OCI-M1 (cell line): ENCODE measurements around the gene ASPN.

ENCODE experiments used
- DNase-seq: peaks from one replicate; lab custom pipeline; 2025; lab: John Stamatoyannopoulos, UW

The ASPN gene

GRCh38 chr9:92482329-92482728 lies at the start of gene ASPN:
TSS of gene ASPN (minus strand) at chr9:92482506.
- DNase-seq: no peak

- DNase-seq: no peak
These were observed 48.6 kb upstream of the ASPN start for GRCh38 chr9:92530893-92531292.

DNA sequence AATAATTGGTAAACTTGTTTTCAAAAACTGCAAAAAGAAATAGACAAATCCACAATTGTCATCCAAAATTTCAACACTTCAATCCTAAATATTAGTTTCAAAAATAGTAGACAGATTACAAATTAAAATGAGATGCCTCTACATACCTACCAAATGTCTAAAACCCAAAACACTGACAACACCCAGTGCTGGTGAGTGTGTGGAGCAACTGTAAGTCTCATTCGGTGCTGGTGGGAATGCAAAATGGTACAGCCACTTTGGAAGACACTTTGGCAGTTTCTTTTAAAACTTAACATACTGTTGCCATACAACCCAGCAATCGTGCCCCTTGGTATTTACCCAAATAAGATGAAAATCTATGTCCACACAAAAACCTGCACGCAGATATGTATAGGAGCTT lies 46.8 kb upstream of the ASPN start:
- no peak for DNase-seq

GRCh38 chr9:92528522-92528849 lies 46.2 kb upstream of the ASPN start:
- no peak for DNase-seq

DNA sequence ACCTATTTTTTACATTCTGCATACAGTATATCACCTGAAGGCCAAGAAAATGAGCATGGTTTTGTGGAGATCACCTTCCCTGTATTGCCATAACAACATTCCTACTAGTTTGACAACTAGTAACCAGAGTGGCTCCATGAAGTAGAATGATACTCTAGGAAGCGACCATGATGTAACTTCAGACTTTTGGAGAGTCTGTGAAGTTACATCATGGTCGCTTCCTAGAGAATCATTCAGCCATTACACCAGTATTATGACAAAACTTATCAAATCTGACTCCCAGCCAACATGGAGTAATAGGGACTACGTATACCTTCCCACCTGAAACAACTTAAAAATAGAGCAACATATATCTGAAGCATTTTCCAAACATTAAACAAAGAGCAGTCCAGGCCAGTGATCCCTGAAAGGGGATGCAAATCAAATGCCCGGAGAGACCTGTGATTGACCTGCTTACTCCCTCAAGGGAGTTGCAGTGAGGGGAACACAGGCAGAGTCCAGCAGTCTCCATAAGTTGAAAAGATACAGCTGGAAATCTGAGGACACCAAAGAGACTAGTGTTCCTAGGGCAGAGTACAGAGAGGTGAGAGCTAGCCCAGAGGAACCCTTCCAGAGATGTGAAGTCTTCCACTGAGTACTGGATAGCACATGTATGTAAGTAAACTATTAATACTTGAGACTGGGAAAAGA lies 45.7 kb upstream of the ASPN start:
- DNase-seq: no peak

DNA sequence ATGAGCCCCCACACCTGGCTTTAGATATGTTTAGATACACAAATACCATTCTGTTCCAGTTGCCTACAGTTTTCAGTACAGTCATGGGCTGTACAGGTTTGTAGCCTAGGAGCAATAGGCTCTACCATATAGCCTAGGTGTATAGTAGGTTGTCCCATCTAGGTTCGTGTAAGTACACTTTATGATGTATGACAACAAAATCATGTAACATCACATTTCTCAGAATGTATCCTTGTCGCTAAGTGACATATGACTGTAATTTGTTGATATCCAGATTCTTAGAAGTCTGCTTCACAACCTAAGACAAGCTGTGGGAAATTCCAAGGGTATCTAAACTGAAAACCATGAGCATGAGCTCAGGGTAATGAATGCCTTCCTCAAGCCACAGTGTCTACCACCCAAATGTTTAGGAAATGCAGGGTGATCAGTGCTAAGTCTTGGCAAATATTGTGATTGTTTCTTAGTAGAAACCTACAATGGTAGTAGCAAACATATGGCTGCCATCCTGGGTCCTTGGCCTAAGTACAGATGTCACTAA lies 45.1 kb upstream of the ASPN start:
- no peak for DNase-seq

DNA sequence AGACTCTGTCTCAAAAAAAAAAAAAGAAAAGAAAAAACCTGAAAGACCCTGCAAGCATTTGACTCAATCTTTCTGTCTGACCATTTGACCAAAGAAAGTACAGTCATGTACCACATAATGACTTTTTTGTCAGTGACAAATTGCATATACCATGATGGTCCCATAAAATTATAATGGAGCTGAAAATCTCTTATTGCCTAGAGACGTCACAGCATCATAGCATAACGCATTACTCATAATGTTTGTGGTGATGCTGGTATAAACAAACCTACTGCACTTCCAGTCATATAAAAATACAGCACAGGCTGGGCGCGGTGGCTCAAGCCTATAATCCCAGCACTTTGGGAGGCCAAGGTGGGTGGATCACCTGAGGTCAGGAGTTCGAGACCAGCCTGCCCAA lies 43.0 kb upstream of the ASPN start:
- DNase-seq: no peak

- no peak for DNase-seq
These were observed 42.6 kb upstream of the ASPN start for GRCh38 chr9:92524881-92525280.

- DNase-seq: peak; percentile 86
These were observed 41.0 kb upstream of the ASPN start for GRCh38 chr9:92522983-92523970.

DNA sequence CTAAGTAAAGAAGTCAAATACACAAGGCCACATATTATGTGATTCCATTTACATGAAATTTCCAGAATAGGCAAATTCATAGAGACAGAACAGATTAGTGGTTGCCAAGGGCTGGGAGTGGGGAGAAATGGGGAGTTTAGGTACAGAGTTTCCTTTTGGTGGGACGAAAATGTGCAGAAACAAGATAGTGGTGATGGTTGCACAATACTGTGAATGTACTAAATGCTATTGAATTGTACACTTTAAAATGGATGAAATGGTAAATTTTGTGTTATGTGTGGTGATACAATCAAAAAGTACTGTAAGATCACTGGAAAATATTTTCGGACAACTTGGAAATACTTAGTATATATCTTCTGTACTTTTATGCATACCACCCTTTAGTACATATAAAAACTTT lies 38.5 kb upstream of the ASPN start:
- peak; percentile 26 for DNase-seq

- no peak for DNase-seq
These were observed 35.9 kb upstream of the ASPN start for GRCh38 chr9:92518199-92518598.

DNA sequence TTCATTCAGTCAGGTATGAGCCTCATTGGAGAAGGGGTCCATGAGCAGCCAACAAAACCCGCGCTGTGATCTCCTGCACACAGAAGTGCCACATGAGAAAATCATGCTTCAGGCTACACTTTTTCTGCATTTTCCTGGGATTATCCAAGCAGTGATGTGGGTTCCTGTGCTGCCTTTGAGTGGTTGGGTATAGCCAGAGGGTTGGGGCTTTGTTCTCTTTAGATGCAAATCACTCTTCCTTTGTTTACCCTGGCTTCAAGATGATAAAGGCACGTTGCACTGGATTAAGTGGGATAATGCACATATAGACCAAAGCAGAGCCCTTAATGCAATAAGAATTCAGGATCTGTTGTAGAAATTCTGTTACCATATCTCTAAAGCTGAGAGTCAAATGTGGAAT lies 34.7 kb upstream of the ASPN start:
- DNase-seq: no peak

DNA sequence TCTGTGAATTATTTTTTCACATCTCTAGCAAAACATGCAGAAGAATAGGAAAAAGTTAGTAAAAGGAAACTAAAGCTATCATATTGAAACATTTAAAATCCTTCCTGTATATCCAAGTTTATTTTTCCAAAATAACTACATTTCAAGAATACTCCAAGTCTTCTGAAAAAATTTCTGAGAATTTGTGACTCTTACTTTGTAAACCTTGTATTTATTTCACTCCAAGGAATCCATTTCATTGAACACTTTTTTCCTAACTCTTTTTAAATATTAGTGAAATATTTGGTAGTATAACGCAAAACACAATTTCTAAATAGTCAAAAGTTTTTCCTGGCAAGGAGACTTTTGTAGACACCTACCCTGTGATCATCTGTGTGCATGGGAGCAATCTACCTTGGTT lies 34.2 kb upstream of the ASPN start:
- no peak for DNase-seq

DNA sequence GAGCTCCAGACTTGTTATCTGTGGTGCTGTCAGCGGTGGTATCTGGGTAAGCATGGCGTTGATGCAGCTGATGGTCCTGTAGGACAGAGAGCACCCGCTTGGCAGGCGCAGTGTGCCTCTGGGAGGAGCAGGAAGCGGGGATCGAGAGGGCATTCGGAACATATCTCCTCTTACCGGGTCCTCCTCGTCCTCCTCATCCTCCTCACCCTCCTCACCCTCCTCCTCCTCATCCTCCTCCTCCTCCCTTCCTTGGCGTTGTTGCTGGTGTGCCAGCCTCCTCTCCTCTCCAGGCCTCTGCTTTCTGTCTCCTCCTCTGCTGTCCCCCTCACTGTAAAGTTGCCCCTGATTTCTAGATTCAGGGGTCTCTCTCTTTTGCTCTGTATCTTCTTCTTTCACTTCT lies 32.3 kb upstream of the ASPN start:
- DNase-seq: no peak

DNA sequence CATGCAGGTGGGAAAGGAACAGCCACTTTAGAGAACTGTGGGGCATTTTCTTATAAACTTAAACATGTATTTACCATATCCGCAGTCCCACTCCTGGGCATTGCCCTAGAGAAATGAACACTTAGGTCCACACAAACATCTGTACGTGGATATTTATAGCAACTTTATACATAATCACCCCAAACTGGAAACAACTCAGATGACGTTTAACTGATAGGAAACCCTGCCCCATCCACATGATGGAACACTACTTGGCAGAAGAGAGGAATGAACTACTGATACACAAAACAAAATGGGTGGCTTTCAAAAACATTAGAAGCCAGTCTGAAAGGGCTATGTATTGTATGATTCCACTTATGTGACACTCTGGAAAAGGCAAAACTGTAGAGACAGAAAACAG lies 31.0 kb upstream of the ASPN start:
- no peak for DNase-seq

GRCh38 chr9:92512622-92513021 lies 30.3 kb upstream of the ASPN start:
- no peak for DNase-seq

DNA sequence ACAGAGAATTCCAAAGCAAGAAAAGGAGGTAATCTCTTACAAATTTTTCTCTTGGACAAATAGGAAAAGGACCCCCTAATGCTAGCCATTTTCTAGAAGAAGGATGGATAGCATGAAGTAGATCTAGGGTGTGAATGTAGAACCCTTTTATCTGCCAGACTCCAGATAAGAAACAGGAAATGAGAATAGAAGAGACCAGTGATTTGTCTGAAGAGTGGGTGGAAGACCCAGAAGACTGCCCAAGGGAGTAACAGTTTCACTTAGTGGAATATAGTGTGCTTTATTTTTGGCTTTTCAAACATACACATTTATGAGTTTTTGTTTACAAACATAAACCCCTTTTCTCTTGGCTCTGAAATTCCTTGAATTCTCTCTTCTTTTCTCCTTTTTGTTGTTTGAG lies 28.4 kb upstream of the ASPN start:
- no peak for DNase-seq

DNA sequence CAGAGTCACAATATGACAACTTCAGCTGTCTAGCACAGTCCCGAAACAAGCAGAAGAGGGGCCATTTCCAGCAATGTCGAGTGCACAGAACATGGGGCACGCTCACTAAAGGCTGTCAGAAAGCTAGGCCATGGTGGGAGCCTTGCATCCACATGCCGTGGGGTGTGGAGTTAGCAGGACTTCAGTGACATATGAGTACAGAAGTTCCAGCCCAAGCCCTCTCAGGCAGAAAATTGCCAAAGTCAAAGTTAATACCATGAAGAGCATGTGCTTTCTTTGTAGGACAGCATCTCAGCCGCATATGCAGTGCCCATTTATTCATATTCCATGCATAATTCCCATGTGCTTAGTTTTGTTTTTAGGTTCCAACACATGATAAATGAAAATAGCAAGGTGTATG lies 26.7 kb upstream of the ASPN start:
- DNase-seq: no peak

GRCh38 chr9:92508018-92508820 lies 25.9 kb upstream of the ASPN start:
- DNase-seq: no peak

- DNase-seq: no peak
These were observed 25.2 kb upstream of the ASPN start for GRCh38 chr9:92507496-92507895.

- DNase-seq: peak; percentile 4
These were observed 24.7 kb upstream of the ASPN start for GRCh38 chr9:92507005-92507404.

- no peak for DNase-seq
These were observed 24.0 kb upstream of the ASPN start for GRCh38 chr9:92506184-92506857.
